H1 (cell line): ENCODE results near the gene STX12. TPM values are rescaled to one million over a fixed set of nuclear protein-coding genes. Genes with fewer than 3 reads are reported as not detected.

ENCODE experiments used
- BACH1 ChIP-seq: IDR thresholded peaks from 2 replicates; pipeline ENCODE4 v1.6.1; 2012; ENCODE audit warnings: low read length, improper control_type of control experiment
- CTCF ChIP-seq, 3 experiments: IDR thresholded peaks; 1 replicate in 2 of 3; 2 replicates in 1 of 3; pipeline versions ENCODE4 v1.5.1 to v1.6.1; 2011; ENCODE audit warnings: low read length in 3 of 3, mild to moderate bottlenecking in 3 of 3, inconsistent platforms in 2 of 3, low read depth in 1 of 3, moderate library complexity in 1 of 3; ENCODE audit not compliant: insufficient read depth in 1 of 3; ENCODE audit errors: control extremely low read depth in 1 of 3
- SP1 ChIP-seq: IDR thresholded peaks from 2 replicates; pipeline ENCODE4 v1.6.1; 2011; ENCODE audit warnings: low read depth, low read length
- polyA plus RNA-seq, 7 experiments: library from polyadenylated mRNA; depleted of rRNA in 3 of 7; stranded (reverse) in 5 of 7; unstranded in 2 of 7; fragments of >200 nt in 5 of 7; fragments of 200-250 nt in 2 of 7; gene quantifications; 1 replicate in 5 of 7; 2 replicates in 1 of 7; 4 replicates in 1 of 7; pipeline versions ENCODE4 v1.2.1 to v1.2.3, GENCODE V29; 2011 to 2013; ENCODE audit warnings: missing spikeins in 2 of 7, mixed read lengths in 2 of 7
- total RNA-seq: library from RNA; stranded (reverse); fragmentation: NEBNext Ultra II Directional; extraction: Animal tissue kit (Norgen Biotek cat#: 25700); gene quantifications from 2 replicates; pipeline ENCODE4 v1.2.1, GENCODE V29; 2021

The STX12 gene
- total and polyA plus RNA-seq, 2 of the 8 experiments (the other 6 are each of a cell fraction or from before 2014, with no cell fraction given): 3.7 to 11.0 TPM

- TF ChIP-seq CTCF (IDR thresholded peaks at IDR 0.05; ENCODE audit: control extremely low read depth in 1 of 3, insufficient read depth in 1 of 3, low read depth in 1 of 3, low read length in 3 of 3) (peak in 2 of 3 experiments; percentile 33 to 53; a peak in 3 of 4 replicates), BACH1 (peak; percentile 90), SP1 (peak; percentile 93)
Observed at GRCh38 chr1:27725374-27726172, 47.4 kb upstream of the STX12 start, which contains the start of gene FAM76A (continued).
